ENCODE results near the gene LMLN. TPM values are rescaled to one million over a fixed set of nuclear protein-coding genes. Genes with fewer than 3 reads are reported as not detected.
A peak's percentile ranks its signal among the peaks of the same experiment; 100 is the strongest.
"Not testable (repeated sequence)": the region's sequence is repeated elsewhere in the genome, so short reads cannot be mapped to it uniquely, and the experiment has no call there.

LMLN gene
- total and polyA plus RNA-seq, 8 donors, result 2.2 to 6.4 (median 4.4) TPM

GRCh38 chr3:197926418-197926817, 33.6 kb upstream of the LMLN start:
- no peak for TF ChIP-seq CTCF (IDR thresholded peaks at IDR 0.05)
- Histone ChIP-seq H3K27ac (no peak overlapping the region), H3K27me3 (no peaks in the 10 kb centered on the region), H3K36me3 (no peaks in the 10 kb centered on the region), H3K4me3 (no peak overlapping the region), H3K4me1 (no peaks in the 10 kb centered on the region), H3K9me3 (no peaks in the 10 kb centered on the region)
- FAIRE-seq, result no peak
- intact Hi-C loops (cut with DNase I), result no loop called here
- DNase-seq, result no peak
- 51 to 58% methylated on average over 7 of the region's 7 CpGs for WGBS, 2 donors
- no peak for ATAC-seq

DNA sequence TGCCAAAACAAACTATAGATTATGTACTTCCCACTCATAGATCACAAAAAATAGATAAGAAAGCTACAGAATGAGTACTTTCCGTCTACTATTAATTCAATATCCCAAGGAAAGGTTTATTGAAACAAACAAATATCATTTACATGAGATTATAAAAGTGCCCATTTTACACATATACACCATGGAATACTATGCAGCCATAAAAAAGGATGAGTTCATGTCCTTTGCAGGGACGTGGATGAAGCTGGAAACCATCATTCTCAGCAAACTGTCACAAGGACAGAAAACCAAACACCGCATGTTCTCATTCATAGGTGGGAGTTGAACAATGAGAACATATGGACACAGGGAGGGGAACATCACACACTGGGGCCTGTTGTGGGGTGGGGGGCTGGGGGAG, 32.4 kb upstream of the LMLN start:
- H3K27me3 ChIP-seq; H3K36me3 ChIP-seq; H3K4me1 ChIP-seq; intact Hi-C loops (cut with DNase I); ATAC-seq; FAIRE-seq; H3K27ac ChIP-seq; DNase-seq; H3K9me3 ChIP-seq; H3K4me3 ChIP-seq: not testable (repeated sequence)
- WGBS, 2 donors, result 93 to 94% methylated on average over 3 of the region's 3 CpGs

GRCh38 chr3:197936819-197937384, 23.1 kb upstream of the LMLN start:
- Histone ChIP-seq H3K27me3 (no peaks in the 10 kb centered on the region), H3K9me3 (no peaks in the 10 kb centered on the region), H3K4me3 (no peak overlapping the region), H3K36me3 (no peaks in the 10 kb centered on the region), H3K27ac (no peak overlapping the region), H3K4me1 (no peaks in the 10 kb centered on the region)
- TF ChIP-seq CTCF (IDR thresholded peaks at IDR 0.05), result no peak
- no peak for DNase-seq
- no peak for FAIRE-seq
- 84 to 89% methylated on average over 15 of the region's 15 CpGs for WGBS, 2 donors
- ATAC-seq, result no peak
- intact Hi-C loops (cut with DNase I), result no loop called here

- FAIRE-seq, result no peak
- no peak overlapping the region for H3K4me3 ChIP-seq
- no peaks in the 10 kb centered on the region for H3K4me1 ChIP-seq
- DNase-seq, result no peak
- no peak for TF ChIP-seq CTCF (IDR thresholded peaks at IDR 0.05)
- intact Hi-C loops (cut with DNase I), result no loop called here
- H3K27ac ChIP-seq, result no peak overlapping the region
- no peaks in the 10 kb centered on the region for H3K36me3 ChIP-seq
- WGBS, 2 donors, result 76 to 83% methylated on average over 1 of the region's 1 CpG
- H3K27me3 ChIP-seq, result no peaks in the 10 kb centered on the region
- H3K9me3 ChIP-seq, result no peaks in the 10 kb centered on the region
- no peak for ATAC-seq
Observed at GRCh38 chr3:197940745-197941384, 19.2 kb upstream of the LMLN start.

GRCh38 chr3:197942956-197943556, 17.0 kb upstream of the LMLN start:
- no peak overlapping the region for H3K27ac ChIP-seq
- H3K9me3 ChIP-seq, result no peaks in the 10 kb centered on the region
- H3K4me3 ChIP-seq, result no peak overlapping the region
- FAIRE-seq (peak; percentile 17), ATAC-seq (peak in 3 of 4 donors; percentile 60 to 74 (median 66)), DNase-seq (no peak)
- TF ChIP-seq CTCF (IDR thresholded peaks at IDR 0.05), result peak; percentile 20 to 74 (median 60)
- 18 to 31% methylated on average over 2 of the region's 2 CpGs for WGBS, 2 donors
- H3K4me1 ChIP-seq, result no peaks in the 10 kb centered on the region
- intact Hi-C loops (cut with DNase I), result no loop called here
- H3K36me3 ChIP-seq, result no peaks in the 10 kb centered on the region
- no peaks in the 10 kb centered on the region for H3K27me3 ChIP-seq
